GM18507 (cell line): Measurements from ENCODE around the gene ABL1.
"Not testable (repeated sequence)": the region's sequence is repeated elsewhere in the genome, so short reads cannot be mapped to it uniquely, and the experiment has no call there.

Experiments
- DNase-seq: peaks from one replicate; pipeline ENCODE4 v3.0.0; 2011; ENCODE audit warnings: low read depth; ENCODE audit not compliant: insufficient read length; ENCODE audit errors: extremely low spot score
- FAIRE-seq: peaks from 2 replicates; lab custom pipeline; 2011; peaks lifted over from hg19 to GRCh38; lab: Jason Lieb, UNC

ABL1 gene

DNA sequence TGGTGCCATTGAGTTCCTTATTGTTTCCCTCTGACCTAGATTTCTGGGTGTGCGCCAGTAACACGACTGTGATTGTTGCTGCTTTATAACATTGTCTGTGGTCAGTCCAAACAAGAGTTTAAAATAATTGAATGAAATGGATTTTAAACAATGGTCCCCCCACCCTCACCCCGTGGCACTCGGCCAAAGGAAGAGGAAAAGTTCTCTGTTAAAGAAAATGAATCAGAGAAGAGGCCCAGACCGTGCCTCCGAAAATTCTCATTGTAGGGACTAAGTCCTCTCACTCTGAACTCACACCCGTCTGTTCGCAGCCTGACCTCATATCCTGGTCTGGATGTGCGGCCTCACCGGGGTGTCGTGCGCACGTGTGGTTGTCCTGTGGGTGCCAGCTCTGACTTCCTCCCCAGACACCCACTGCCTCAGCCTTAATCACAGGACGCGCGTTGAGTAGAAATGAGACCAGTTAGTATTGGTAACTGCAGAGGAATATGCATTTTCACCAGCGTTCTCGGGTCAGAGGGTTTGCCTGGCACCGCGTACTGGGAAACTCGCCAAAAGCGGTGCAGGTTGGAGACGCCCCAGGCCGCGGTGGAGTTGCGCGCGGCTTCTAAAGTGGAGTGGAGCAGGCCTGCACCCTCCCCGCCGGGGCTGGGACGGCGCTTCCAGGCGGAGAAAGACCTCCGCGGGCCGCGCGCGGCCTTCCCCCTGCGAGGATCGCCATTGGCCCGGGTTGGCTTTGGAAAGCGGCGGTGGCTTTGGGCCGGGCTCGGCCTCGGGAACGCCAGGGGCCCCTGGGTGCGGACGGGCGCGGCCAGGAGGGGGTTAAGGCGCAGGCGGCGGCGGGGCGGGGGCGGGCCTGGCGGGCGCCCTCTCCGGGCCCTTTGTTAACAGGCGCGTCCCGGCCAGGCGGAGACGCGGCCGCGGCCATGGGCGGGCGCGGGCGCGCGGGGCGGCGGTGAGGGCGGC is at the start of gene ABL1:
Gene ABL1 (plus strand): TSS at position 884 of the 966 bp plus-strand sequence. CDS start 193 bp downstream, outside the sequence.
- peak; percentile 94 for FAIRE-seq
- peak; percentile 81 for DNase-seq

DNA sequence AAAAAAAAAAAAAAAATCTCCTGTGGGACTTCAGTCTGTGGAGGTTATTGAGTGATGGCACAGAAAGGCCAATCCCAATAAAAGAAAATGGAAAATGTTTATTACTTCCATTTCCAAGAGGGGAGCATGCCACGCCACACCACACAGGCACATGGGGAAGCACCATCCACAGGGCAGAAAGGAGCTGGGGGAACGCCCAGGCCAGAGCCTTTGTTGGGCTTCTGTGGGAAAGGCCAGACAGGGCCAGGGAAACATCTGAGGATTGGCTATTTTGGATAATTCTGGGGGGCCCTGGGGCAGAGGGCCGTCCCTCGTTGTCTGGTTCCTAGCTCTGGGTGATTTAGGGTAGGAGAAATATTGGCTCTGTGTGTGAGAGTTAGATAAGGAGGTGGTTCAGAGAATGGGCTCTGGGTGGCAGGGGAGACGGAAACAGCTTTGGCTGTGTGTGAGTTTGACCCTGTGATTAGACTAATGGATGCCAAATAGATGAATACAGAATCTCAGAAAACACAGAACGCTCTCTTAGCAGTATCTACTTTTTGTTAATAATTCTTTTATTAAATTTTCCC is 49.0 kb upstream of the ABL1 start:
- FAIRE-seq (no peak), DNase-seq (no peak)

- DNase-seq (no peak), FAIRE-seq (no peak)
Observed at GRCh38 chr9:130786526-130786925, 48.5 kb upstream of the ABL1 start.

GRCh38 chr9:130789747-130790672 is 45.0 kb upstream of the ABL1 start:
- DNase-seq (no peak), FAIRE-seq (no peak)

DNA sequence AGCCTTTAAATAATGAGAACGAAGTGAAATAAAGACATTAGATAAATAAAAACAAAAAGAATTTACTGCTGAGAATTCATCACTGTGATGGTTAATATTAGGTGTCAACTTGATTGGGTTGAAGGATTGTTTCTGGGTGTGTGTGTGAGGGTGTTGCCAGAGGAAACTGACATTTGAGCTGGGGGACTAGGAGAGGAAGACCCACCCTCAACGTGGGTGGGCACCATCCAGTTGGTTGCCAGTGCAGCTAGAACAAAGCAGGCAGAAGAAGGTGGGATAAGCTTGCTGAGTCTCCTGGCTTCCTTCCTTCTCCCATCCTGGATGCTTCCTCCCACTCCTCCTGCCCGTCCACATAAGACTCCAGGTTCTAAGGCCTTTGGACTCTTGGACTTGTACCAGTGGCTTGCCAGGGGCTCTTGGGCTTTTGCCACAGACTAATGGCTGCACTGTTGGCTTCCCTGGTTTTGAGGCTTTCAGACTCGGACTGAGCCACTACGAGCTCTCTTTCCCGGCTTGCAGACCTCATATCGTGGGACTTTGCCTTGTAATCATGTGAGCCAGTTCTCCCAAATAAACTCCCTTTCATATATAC is 43.7 kb upstream of the ABL1 start:
- no peak for FAIRE-seq
- DNase-seq: no peak

DNA sequence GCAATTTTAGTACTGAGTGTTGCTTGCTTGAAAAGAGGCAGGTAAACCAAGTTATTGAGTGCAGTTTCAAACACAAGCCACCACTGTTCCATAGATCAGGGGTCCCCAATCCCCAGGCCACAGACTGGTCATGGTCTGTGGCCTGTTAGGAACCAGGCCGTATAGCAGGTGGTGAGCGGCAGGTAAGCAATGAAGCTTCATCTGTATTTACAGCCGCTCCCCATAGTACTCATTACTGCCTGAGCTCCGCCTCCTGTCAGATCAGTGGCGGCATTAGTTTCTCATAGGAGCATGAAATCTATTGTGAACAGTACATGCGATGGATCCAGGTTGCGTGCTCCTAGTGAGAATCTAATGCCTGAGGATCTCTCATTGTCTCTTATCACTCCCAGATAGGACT is 41.5 kb upstream of the ABL1 start:
- DNase-seq (no peak), FAIRE-seq (no peak)

DNA sequence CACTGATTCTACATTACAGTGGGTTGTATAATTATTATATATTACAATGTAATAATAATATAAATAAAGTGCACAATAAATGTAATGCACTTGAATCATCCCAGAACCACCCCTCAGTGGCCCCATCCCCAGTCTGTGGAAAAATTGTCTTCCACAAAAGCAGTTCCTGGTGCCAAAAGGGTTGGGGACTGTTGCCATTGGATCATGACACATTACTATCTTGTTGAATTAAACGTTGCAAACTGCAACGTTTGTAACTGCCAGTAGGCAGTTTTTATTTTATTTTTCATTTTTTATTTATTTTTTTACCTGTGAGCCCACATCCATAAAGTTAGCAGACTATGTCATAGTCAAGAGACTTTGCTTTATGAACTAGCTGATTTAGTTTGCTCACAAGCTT is 41.0 kb upstream of the ABL1 start:
- FAIRE-seq, DNase-seq: not testable (repeated sequence)

GRCh38 chr9:130794423-130794822 is 40.6 kb upstream of the ABL1 start:
- not testable (repeated sequence) for FAIRE-seq, DNase-seq

DNA sequence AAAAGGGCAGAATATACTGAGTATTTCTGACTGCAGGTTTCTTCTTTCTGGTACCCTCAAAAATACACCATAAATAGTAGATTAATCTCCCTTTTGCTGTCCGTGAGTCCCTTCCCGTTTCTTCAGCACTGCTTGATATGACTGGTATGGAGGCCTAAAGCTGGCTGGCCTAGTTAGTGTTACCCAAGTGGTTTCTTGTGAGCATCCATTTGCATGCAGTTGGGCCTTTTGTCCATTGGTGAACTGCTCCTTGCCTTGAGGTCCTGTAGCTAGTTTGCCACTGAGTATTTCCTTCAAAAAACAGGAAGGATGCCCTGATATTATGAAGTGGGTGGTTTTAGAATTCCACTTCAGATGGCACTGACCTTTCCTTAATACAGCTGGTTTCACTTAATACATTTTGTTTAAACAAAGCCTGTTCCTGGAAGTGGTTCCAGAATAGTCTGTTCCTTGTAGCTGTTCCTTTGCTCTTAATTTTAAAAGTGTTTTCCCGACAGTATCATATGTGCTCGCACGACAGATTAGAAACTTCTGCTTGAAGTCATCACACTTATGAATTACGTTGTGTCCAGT is 40.0 kb upstream of the ABL1 start:
- DNase-seq (no peak), FAIRE-seq (no peak)

GRCh38 chr9:130803116-130803515 is 31.9 kb upstream of the ABL1 start:
- not testable (repeated sequence) for FAIRE-seq, DNase-seq

DNA sequence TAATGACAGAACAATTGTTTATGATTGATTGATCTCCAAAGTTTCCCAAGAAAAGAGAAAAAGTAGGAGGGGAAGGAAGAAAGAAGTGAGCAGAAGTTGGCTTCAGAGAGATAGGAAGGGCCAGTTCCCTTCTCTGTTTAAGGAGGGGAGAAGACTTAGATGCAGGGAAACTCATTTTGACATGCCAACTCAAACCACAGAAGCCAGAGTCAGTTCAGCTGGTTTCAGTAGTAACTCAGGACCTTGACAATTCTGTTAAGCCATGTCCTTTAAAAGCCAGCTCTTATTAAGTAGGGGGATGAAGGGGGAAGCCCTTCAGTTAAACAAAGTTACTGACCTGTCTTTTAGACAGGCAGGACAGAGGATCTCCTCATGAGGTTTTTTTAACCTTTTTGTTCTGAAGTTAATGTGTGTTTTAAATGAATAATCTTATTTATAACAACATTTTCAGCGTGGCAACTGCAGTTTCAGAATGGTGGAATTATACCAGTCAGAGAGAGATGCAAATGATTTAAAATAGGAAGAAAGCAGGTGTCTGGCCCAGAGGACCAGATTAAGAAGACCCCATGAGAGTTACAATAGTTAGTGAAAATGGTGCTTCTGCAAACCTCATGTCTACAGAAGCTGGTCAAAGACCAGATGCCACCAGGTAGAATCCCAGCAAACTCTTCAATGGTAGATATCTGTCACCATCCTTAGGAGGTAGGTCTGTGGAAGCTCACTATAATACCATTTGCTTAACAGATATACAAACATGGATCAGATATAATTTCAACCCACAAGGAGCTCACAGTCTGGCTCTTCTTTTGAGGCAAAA is 29.3 kb upstream of the ABL1 start:
- DNase-seq (no peak), FAIRE-seq (peak; percentile 59)

- peak; percentile 46 for FAIRE-seq
- no peak for DNase-seq
Observed at GRCh38 chr9:130806327-130806716, 28.7 kb upstream of the ABL1 start.

DNA sequence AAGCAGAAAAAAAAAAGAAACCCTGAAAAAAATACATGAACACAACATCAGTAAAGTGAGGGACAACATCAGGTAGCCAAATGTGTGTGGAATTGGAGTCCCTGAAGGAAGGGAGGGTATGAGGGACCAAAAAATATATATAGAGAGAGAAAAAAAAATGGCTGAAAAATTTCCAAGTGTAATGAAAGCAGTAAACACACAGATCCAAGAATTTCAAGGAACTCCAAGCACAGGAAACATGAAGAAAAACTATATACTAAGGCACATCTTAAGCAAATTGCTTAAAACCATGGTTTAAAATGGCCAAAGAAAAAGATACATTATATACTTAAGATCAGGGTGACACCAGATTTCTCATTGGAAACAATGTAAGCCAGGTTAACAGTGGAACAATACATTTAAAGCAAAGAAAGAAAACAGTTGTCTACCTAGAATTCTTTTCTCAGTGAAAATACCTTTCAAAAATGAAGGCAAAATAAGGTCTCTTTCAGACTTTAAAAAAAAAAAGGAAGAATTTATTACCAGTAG is 24.4 kb upstream of the ABL1 start:
- DNase-seq (no peak), FAIRE-seq (no peak)

- FAIRE-seq (no peak), DNase-seq (no peak)
Observed at GRCh38 chr9:130815242-130815808, 19.7 kb upstream of the ABL1 start.

- DNase-seq (no peak), FAIRE-seq (no peak)
Observed at GRCh38 chr9:130817914-130818313, 17.1 kb upstream of the ABL1 start.

DNA sequence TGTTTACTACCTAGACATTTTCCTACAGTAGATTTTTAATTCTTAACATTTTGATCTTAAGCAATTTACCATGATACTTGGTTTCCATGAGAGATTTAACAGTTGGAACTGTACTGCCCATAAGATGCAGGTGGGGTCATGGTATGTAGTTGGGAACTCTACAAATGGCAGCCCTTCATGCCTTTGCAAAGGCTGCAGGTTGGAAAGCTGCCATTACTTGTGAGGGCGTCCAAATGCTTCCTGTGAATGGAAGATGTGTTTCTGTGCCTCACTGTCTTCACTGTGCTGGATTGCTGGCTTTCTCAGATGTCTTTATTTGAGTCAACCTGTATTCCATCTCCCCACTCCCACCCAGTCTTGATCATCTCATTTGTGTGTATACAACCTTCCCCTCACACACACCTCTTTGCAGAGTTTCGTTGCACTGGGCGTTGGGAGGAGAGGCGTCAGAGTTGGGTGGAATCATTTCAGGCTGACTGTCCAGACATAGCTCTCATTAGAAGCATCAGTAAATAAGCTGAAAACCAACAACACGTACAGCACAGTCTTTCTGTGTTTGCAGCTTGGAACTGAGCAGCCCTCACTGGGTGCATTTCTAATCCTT is 14.8 kb upstream of the ABL1 start:
- no peak for FAIRE-seq
- DNase-seq: no peak

GRCh38 chr9:130823435-130823834 is 11.6 kb upstream of the ABL1 start:
- no peak for FAIRE-seq
- DNase-seq: no peak
